ENCODE measurements around the gene HPS5. TPM values are rescaled to one million over a fixed set of nuclear protein-coding genes. Genes with fewer than 3 reads are reported as not detected.
"Not testable (repeated sequence)": the region's sequence is repeated elsewhere in the genome, so short reads cannot be mapped to it uniquely, and the experiment has no call there.

HPS5 gene
- total RNA-seq, 1 donor from 2014 or later: 14.7 TPM

DNA sequence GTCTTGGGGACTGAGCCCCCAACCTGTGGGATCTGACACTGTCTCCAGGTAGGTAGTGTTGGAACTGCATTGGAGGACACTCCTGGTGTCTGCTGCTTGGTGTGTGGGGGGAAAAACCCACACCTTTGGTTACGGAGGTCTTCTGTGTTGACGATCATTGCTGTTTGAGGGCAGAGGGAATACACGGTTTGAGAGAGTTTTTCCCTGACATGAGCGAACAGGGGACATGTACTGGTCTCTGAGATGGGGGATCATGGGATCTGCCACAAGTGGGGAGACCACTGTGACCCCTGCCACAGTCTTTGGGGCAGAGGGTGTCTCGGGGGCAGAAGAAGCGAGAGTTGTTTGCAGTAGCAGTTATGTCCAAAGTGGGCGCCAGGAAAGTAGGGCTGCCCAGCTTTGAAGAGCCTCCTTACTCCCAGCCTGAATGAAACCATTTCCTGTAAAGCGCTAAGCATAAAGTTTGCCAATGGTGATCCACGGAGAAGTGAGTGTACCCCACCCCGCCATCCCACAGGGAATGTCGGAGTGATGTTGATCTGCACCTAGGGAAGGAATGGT lies 68.1 kb downstream of the HPS5 start:
- no peak overlapping the region for H3K4me3 Mint-ChIP-seq (ENCODE audit: unreplicated experiment)
- H3K4me1 Mint-ChIP-seq (ENCODE audit: unreplicated experiment): no peaks in the 10 kb centered on the region
- no peaks in the 10 kb centered on the region for H3K36me3 Mint-ChIP-seq (ENCODE audit: low read depth, unreplicated experiment)
- TF ChIP-seq, protein P1, sequence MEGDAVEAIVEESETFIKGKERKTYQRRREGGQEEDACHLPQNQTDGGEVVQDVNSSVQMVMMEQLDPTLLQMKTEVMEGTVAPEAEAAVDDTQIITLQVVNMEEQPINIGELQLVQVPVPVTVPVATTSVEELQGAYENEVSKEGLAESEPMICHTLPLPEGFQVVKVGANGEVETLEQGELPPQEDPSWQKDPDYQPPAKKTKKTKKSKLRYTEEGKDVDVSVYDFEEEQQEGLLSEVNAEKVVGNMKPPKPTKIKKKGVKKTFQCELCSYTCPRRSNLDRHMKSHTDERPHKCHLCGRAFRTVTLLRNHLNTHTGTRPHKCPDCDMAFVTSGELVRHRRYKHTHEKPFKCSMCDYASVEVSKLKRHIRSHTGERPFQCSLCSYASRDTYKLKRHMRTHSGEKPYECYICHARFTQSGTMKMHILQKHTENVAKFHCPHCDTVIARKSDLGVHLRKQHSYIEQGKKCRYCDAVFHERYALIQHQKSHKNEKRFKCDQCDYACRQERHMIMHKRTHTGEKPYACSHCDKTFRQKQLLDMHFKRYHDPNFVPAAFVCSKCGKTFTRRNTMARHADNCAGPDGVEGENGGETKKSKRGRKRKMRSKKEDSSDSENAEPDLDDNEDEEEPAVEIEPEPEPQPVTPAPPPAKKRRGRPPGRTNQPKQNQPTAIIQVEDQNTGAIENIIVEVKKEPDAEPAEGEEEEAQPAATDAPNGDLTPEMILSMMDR (IDR thresholded peaks at IDR 0.05; ENCODE audit: unreplicated experiment): no peak
- H3K27me3 Mint-ChIP-seq (ENCODE audit: unreplicated experiment): no peaks in the 10 kb centered on the region
- H3K27ac Mint-ChIP-seq (ENCODE audit: unreplicated experiment): no peak overlapping the region
- no peaks in the 10 kb centered on the region for H3K9me3 Mint-ChIP-seq (ENCODE audit: unreplicated experiment)
- no peak for DNase-seq (ENCODE audit: low spot score)

DNA sequence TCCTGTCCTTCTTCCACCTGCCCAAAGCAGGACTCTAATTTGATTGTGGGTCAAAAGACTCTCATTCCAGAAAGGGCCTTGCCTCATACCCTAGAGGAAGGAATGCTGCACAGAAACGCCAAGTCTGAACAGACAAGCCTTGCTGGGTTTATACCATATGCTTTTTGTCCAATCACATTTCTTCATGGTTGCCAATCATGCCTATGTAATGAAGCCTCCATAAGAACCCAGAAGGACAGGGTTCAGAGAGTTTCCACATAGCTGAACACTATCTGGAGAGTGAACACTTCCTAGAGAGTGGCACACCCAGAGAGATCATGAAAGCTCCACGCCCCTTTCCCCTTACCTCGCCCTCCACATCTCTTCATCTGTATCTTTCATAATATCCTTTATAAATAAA lies 68.7 kb downstream of the HPS5 start:
- Mint-ChIP-seq H3K9me3 (ENCODE audit: unreplicated experiment) (no peaks in the 10 kb centered on the region), H3K36me3 (ENCODE audit: low read depth, unreplicated experiment) (no peaks in the 10 kb centered on the region), H3K27me3 (ENCODE audit: unreplicated experiment) (no peaks in the 10 kb centered on the region), H3K4me1 (ENCODE audit: unreplicated experiment) (no peaks in the 10 kb centered on the region), H3K4me3 (ENCODE audit: unreplicated experiment) (no peak overlapping the region), H3K27ac (ENCODE audit: unreplicated experiment) (no peak overlapping the region)
- TF ChIP-seq, protein P1 (IDR thresholded peaks at IDR 0.05; ENCODE audit: unreplicated experiment): no peak
- no peak for DNase-seq (ENCODE audit: low spot score)

DNA sequence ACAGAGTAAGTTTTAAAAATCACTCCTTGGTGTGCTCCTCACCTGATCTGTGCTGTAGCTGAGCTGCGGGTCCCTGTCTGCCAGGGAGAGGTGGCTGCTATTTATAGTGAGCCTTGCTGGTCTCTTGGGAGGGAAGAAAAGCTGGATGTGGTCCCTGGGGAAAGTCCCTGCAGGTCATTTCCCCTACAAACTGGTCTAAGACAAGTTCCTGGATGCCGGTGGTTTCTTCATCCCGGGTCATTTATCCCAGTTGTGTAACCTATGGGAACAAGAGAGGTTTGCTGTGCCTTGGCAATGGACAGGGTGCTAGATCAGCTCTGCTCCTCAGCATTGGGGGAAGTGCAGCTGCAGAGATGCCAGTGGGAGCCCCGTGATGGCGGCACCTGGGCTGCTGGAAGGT lies 73.4 kb downstream of the HPS5 start, which contains the start of gene SAA2:
TSS of gene SAA2 (minus strand) at position 108 of the 400 bp plus-strand sequence. CDS start 657 bp downstream, outside the sequence.
- no peaks in the 10 kb centered on the region for H3K9me3 Mint-ChIP-seq (ENCODE audit: unreplicated experiment)
- no peak within 1 kb of the TSS for H3K27ac Mint-ChIP-seq (ENCODE audit: unreplicated experiment)
- no peak within 1 kb of the TSS for H3K4me3 Mint-ChIP-seq (ENCODE audit: unreplicated experiment)
- no peak for DNase-seq (ENCODE audit: low spot score)
- H3K4me1 Mint-ChIP-seq (ENCODE audit: unreplicated experiment): peaks cover 5% of the 10 kb centered on the region
- H3K27me3 Mint-ChIP-seq (ENCODE audit: unreplicated experiment): no peaks in the 10 kb centered on the region
- TF ChIP-seq, protein P1 (IDR thresholded peaks at IDR 0.05; ENCODE audit: unreplicated experiment): no peak
- no peaks in the 10 kb centered on the region for H3K36me3 Mint-ChIP-seq (ENCODE audit: low read depth, unreplicated experiment)

DNA sequence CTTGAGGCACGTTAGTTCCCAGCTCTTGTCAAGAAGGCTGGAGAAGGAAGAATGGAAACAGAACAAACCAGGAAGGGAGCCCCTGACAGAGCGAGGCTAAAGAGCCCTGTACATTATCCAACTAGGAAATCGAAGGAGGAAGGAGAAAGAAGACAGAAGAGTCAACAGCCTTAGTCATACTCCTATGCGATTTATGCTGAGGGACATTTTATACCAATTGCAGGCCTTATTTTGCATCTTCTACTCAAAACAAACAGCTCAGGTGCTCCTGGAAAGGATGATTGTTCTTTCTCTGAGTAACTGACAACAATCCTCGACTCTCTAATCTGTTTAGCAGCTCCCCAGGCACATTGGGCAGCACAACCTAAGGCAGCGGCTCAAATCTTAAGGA lies 74.8 kb downstream of the HPS5 start:
- not testable (repeated sequence) for H3K4me3 Mint-ChIP-seq (ENCODE audit: unreplicated experiment); DNase-seq (ENCODE audit: low spot score); H3K27ac Mint-ChIP-seq (ENCODE audit: unreplicated experiment); H3K4me1 Mint-ChIP-seq (ENCODE audit: unreplicated experiment); H3K27me3 Mint-ChIP-seq (ENCODE audit: unreplicated experiment); H3K36me3 Mint-ChIP-seq (ENCODE audit: low read depth, unreplicated experiment); H3K9me3 Mint-ChIP-seq (ENCODE audit: unreplicated experiment)

DNA sequence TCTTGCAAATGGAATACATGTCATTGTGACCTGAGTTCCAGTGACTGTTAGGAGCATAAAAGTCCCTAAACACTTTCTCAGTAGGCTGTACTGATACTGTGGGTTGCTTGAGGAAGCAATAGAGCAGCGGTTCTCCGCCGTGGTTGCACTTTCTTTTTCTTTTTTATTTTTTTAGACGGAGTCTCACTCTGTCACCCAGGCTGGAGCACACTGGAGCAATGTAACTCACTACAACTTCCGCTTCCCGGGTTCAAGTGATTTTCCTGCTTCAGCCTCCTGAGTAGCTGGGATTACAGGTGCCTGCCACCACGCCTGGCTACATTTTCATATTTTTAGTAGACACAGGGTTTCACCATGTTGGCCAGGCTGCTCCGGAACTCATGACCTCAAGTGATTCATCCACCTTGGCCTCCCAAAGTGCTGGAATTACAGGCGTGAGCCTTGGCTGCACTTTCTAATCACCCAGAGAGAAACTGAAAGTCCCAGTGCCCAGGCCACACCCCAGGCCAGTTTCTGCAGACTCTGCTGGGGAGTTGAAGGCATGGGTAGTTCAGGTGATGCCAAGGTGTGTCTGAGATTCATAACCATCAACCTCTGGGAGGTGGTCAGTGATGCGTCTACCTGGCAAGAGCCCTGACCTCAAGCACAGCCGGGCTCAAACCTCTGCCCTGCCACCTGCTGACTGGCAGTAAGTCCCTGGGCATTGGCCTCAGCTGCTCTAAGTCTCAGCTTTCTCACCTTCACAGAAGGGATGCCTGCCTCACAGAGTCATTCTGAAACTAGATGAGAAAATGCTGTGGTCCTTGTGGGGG lies 75.4 kb downstream of the HPS5 start:
- H3K36me3 Mint-ChIP-seq (ENCODE audit: low read depth, unreplicated experiment); H3K4me3 Mint-ChIP-seq (ENCODE audit: unreplicated experiment); H3K27ac Mint-ChIP-seq (ENCODE audit: unreplicated experiment); DNase-seq (ENCODE audit: low spot score); H3K9me3 Mint-ChIP-seq (ENCODE audit: unreplicated experiment); H3K27me3 Mint-ChIP-seq (ENCODE audit: unreplicated experiment); H3K4me1 Mint-ChIP-seq (ENCODE audit: unreplicated experiment): not testable (repeated sequence)

DNA sequence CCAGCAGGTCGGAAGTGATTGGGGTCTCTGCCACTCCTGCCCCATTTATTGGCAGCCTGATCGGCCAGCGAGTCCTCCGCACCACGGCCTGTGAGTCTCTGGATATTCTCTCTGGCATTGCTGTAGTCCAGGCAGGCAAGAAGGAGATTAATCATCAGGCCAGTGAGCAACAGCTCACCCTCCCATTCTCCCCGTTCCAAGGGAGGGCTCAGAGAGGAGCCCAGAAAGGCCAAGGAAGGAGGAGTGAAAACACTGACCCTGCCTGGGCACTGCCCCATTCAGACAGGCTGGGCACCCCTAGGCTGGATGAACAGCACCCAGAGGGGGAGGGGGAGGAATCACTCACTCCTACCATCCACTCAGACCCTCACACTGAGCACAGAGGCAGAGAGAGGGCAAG lies 76.5 kb downstream of the HPS5 start:
- H3K9me3 Mint-ChIP-seq (ENCODE audit: unreplicated experiment): no peaks in the 10 kb centered on the region
- DNase-seq (ENCODE audit: low spot score): no peak
- H3K27ac Mint-ChIP-seq (ENCODE audit: unreplicated experiment): no peak overlapping the region
- H3K4me1 Mint-ChIP-seq (ENCODE audit: unreplicated experiment): peaks cover 5% of the 10 kb centered on the region
- TF ChIP-seq, protein P1 (IDR thresholded peaks at IDR 0.05; ENCODE audit: unreplicated experiment): no peak
- no peak overlapping the region for H3K4me3 Mint-ChIP-seq (ENCODE audit: unreplicated experiment)
- H3K27me3 Mint-ChIP-seq (ENCODE audit: unreplicated experiment): no peaks in the 10 kb centered on the region
- H3K36me3 Mint-ChIP-seq (ENCODE audit: low read depth, unreplicated experiment): no peaks in the 10 kb centered on the region

Measured in endothelial cell (in vitro differentiated cells).